GM18508 (cell line): ENCODE measurements around the gene TMEM255A.

Source experiments
- ATAC-seq: cut with Tn5 transposase; IDR thresholded peaks from one replicate; pipeline ENCODE4 v1.9.1; 2021; ENCODE audit warnings: moderate number of reproducible peaks; ENCODE audit not compliant: insufficient read depth, unreplicated experiment

Gene TMEM255A

DNA sequence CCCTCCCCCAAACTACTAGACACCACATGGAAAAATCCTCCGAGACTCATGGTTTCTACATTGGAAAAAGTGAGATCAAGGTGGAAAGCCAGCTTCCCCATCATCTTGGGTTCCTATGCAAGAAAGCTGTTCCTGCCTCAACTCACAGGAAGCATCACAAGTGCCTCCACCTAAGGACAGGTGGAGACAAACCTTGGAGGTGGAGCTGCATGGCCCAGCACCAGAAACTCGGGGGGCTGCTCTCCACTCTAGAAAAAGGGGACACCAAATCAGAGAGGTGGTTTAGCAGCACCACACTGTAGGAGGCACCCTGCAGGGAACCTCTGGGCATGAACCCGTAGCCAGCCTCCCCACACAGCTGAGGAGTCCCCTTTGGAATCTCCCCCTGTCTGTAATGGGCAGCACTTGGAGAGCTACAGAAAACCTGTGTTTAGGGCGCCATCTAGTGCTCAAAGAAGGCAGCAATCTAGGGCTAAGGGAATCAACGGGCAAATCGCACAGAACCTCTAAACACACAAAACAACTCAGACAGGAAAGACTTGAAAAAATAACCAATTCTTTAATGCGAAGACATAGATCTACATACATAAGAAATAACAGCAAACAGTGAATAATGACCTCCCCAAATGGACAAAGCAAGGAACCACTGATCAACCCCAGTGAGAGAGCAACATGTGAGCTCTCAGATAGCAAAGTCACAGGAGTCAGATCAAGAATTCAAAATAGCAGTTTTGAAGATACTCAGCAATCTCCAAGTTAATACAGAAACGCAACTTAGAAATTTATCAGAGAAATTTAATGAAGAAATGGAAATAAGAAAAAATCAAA is 97.6 kb downstream of the TMEM255A start:
- ATAC-seq, result no peak
